ENCODE results near the gene OR5AS1.
"Not testable (repeated sequence)": the region's sequence is repeated elsewhere in the genome, so short reads cannot be mapped to it uniquely, and the experiment has no call there.

OR5AS1 gene
- 0 to 0.11 (median 0) reads per million in 9 experiments for total RNA-seq

DNA sequence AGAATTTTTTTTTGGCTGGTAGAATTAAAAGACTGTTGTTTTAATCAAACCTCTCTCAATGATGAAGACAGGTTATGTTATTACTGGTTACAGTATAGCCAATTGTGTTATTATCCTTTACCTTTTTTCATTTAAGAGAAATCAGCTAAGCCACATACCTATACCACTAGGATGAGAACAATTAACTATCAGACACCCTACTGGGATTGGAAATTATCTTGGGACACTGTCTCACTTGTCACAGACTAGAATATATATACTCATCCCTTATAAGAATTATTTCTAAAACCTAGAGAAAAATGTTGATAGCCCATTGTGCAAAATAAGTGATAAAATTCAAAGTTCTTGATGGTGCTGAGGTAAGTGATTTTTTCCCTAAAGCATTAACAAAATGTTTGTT is at the start of gene OR5AS1:
Gene OR5AS1, plus strand, starts transcription at position 301 of the 400 bp plus-strand sequence. CDS start 2,765 bp downstream, outside the sequence.
- H3K27ac Mint-ChIP-seq, result no peak within 1 kb of the TSS
- H3K36me3 Mint-ChIP-seq (ENCODE audit: insufficient read depth), result no peaks in the 10 kb centered on the region
- peaks cover 17% of the 10 kb centered on the region in 2 donors for H3K9me3 Mint-ChIP-seq
- ATAC-seq (replicated peaks) (no peak), DNase-seq (no peak)
- no peaks in the 10 kb centered on the region for H3K27me3 Mint-ChIP-seq
- H3K4me1 Mint-ChIP-seq (ENCODE audit: low read depth in 2 of 2), result no peaks in the 10 kb centered on the region
- no peak within 1 kb of the TSS for H3K4me3 Mint-ChIP-seq

DNA sequence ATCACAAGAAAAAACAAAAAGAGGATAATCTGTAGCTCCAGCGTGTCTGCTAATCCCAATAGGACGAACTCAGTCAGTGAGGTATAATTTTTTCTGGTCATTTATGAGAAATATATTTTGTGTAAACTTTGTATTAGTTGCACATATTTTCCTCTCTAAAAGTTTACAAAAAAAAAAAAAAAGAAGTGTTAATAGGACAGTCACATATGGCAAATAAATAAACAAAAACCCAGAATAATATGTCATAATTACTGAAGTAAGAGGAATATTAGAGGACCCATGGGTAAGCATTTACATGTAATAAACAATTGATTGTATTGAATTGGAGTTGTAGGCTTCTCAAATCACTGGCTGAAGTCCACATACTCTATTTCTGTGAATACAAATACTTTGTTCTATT is 32.9 kb upstream of the OR5AS1 start, which contains the start of gene OR5F1:
Gene OR5F1, minus strand, starts transcription at position 101 of the 400 bp plus-strand sequence. Its CDS starts 0 bp downstream, at position 101.
- ATAC-seq (replicated peaks) (no peak), DNase-seq (no peak)
- Mint-ChIP-seq H3K4me3 (no peak within 1 kb of the TSS), H3K27me3 (no peaks in the 10 kb centered on the region), H3K4me1 (ENCODE audit: low read depth in 2 of 2) (no peaks in the 10 kb centered on the region), H3K9me3 (peaks cover 6 to 13% of the 10 kb centered on the region in 2 donors), H3K36me3 (ENCODE audit: insufficient read depth) (no peaks in the 10 kb centered on the region), H3K27ac (no peak within 1 kb of the TSS)

- H3K4me3 Mint-ChIP-seq, result no peak overlapping the region
- no peak for ATAC-seq (replicated peaks)
- no peak overlapping the region for H3K27ac Mint-ChIP-seq
- H3K4me1 Mint-ChIP-seq (ENCODE audit: low read depth in 2 of 2), result no peaks in the 10 kb centered on the region
- peaks cover 10 to 16% of the 10 kb centered on the region in 2 donors for H3K9me3 Mint-ChIP-seq
- no peaks in the 10 kb centered on the region for H3K27me3 Mint-ChIP-seq
- DNase-seq, result no peak
- H3K36me3 Mint-ChIP-seq (ENCODE audit: insufficient read depth), result no peaks in the 10 kb centered on the region
These were observed 16.7 kb upstream of the OR5AS1 start for GRCh38 chr11:56010716-56011115.

DNA sequence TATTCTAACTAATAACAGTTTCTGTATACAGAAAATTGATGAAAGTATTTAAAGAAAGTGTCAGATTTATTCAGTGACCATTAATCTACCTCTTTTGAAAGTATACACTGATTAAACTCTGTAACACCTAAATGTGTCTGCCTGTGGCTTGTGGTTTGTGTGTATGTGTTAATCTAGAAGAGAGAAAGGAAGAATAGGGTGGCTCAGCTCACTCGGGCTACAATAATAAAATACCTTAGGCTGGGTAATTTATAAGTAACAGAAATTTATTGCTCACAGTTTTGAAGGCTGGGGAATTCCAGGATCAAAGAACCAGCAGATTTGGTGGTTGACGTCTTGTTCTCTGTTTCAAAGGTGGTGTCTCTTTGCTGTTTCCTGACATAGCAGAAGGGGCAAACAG is 13.6 kb upstream of the OR5AS1 start:
- peaks cover 13 to 16% of the 10 kb centered on the region in 2 donors for H3K9me3 Mint-ChIP-seq
- no peaks in the 10 kb centered on the region for H3K4me1 Mint-ChIP-seq (ENCODE audit: low read depth in 2 of 2)
- ATAC-seq (replicated peaks) (no peak), DNase-seq (no peak)
- no peaks in the 10 kb centered on the region for H3K27me3 Mint-ChIP-seq
- H3K36me3 Mint-ChIP-seq (ENCODE audit: insufficient read depth), result no peaks in the 10 kb centered on the region
- H3K4me3 Mint-ChIP-seq, result no peak overlapping the region
- no peak overlapping the region for H3K27ac Mint-ChIP-seq

DNA sequence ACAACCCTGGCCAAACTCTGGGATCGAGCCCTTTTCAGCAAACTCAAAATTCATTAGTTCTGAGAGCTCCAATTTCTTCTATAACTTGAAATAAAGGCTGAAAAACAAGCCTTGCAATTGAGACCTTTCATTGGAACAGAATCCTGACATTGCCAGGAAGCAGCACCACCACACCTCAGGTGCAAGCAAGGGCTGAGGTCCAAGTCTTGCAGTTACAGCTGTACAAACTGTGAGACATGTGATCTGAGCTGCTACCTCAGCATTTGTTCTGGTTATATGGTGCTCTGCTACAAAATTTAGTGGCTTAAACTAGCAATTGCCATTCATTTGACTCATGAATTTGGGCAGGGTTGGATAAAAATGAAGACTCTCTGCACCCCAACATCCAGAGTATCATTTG is 18.1 kb downstream of the OR5AS1 start:
- H3K27ac Mint-ChIP-seq, result no peak overlapping the region

GRCh38 chr11:56048480-56048879 is 21.0 kb downstream of the OR5AS1 start:
- no peak overlapping the region for H3K27ac Mint-ChIP-seq
- no peak overlapping the region for H3K4me3 Mint-ChIP-seq
- no peaks in the 10 kb centered on the region for H3K36me3 Mint-ChIP-seq (ENCODE audit: insufficient read depth)
- ATAC-seq (replicated peaks) (no peak), DNase-seq (no peak)
- H3K4me1 Mint-ChIP-seq (ENCODE audit: low read depth in 2 of 2), result no peaks in the 10 kb centered on the region
- H3K27me3 Mint-ChIP-seq, result no peaks in the 10 kb centered on the region
- peaks cover 4 to 8% of the 10 kb centered on the region in 2 donors for H3K9me3 Mint-ChIP-seq

More for the DNA sequence above, 18.1 kb downstream of the OR5AS1 start:
- no peaks in the 10 kb centered on the region for H3K27me3 Mint-ChIP-seq
- no peak overlapping the region for H3K4me3 Mint-ChIP-seq
- ATAC-seq (replicated peaks) (no peak), DNase-seq (no peak)
- H3K9me3 Mint-ChIP-seq, result peaks cover 0 to 5% of the 10 kb centered on the region in 2 donors
- H3K4me1 Mint-ChIP-seq (ENCODE audit: low read depth in 2 of 2), result no peaks in the 10 kb centered on the region
- H3K36me3 Mint-ChIP-seq (ENCODE audit: insufficient read depth), result no peaks in the 10 kb centered on the region

- DNase-seq, result no peak
- H3K36me3 Mint-ChIP-seq (ENCODE audit: insufficient read depth), result no peaks in the 10 kb centered on the region
- no peaks in the 10 kb centered on the region for H3K27me3 Mint-ChIP-seq
- H3K27ac Mint-ChIP-seq, result no peak overlapping the region
- no peaks in the 10 kb centered on the region for H3K4me1 Mint-ChIP-seq (ENCODE audit: low read depth in 2 of 2)
- H3K9me3 Mint-ChIP-seq, result peaks cover 5 to 8% of the 10 kb centered on the region in 2 donors
- H3K4me3 Mint-ChIP-seq, result no peak overlapping the region
- ATAC-seq (replicated peaks), result no peak
These were observed 22.0 kb downstream of the OR5AS1 start for GRCh38 chr11:56049487-56049886.

DNA sequence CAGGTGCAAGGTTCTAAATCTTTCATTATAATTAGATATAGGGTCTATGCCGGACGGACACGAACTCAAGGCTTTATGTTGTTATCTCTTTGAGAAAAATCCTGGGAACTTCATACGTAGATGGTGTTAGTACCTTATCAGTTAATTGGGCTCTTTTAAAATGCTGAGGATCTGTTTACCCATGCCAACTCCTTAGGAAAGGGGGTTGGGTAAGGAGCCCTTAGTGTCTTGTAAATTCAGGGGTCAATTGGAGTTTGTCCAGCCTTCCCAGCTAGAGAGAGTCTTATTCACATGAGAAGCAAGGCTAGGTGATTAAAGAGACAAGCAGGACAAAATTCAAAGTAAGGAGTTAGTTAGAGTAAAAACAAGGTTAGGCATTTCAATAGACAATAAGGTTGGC is 28.9 kb downstream of the OR5AS1 start:
- not testable (repeated sequence) for DNase-seq; H3K36me3 Mint-ChIP-seq (ENCODE audit: insufficient read depth); H3K4me1 Mint-ChIP-seq (ENCODE audit: low read depth in 2 of 2); H3K27ac Mint-ChIP-seq; H3K4me3 Mint-ChIP-seq; ATAC-seq (replicated peaks); H3K27me3 Mint-ChIP-seq
- H3K9me3 Mint-ChIP-seq, result peaks cover 21 to 23% of the 10 kb centered on the region in 2 donors

DNA sequence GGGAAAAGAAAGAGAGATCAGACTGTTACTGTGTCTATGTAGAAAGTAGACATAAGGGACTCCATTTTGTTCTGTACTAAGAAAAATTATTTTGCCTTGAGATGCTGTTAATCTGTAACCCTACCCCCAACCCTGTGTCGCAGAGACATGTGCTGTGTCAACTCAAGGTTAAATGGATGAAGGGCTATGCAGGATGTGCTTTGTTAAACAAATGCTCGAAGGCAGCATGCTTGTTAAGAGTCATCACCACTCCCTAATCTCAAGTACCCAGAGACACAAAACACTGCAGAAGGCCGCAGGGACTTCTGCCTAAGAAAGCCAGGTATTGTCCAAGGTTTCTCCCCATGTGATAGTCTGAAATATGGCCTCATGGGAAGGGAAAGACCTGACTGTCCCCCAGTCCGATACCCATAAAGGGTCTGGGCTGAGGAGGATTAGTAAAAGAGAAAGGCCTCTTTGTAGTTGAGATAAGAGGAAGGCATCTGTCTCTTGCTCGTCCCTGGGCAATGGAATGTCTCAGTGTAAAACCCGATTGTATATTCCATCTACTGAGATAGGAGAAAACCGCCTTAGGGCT is 30.3 kb downstream of the OR5AS1 start:
- not testable (repeated sequence) for ATAC-seq (replicated peaks); H3K36me3 Mint-ChIP-seq (ENCODE audit: insufficient read depth); H3K4me3 Mint-ChIP-seq; H3K27me3 Mint-ChIP-seq; DNase-seq; H3K27ac Mint-ChIP-seq; H3K4me1 Mint-ChIP-seq (ENCODE audit: low read depth in 2 of 2)
- peaks cover 15 to 17% of the 10 kb centered on the region in 2 donors for H3K9me3 Mint-ChIP-seq

DNA sequence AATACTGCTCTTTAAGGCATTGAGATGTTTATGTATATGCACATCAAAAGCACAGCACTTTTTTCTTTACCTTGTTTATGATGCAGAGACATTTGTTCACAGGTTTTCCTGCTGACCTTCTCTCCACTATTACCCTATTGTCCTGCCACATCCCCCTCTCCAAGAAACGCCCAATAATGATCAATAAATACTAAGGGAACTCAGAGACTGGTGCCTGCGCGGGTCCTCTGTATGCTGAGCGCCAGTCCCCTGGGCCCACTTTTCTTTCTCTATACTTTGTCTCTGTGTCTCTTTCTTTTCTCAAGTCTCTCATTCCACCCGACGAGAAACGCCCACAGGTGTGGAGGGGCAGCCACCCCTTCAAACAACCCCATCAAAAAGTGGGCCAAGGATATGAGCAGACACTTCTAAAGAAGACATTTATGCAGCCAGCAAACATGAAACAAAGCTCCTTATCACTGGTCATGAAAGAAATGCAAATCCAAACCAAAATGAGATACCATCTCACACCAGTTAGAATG is 30.9 kb downstream of the OR5AS1 start:
- ATAC-seq (replicated peaks), result not testable (repeated sequence)

GRCh38 chr11:56066980-56067379 is 39.5 kb downstream of the OR5AS1 start:
- Mint-ChIP-seq H3K4me3 (no peak overlapping the region), H3K36me3 (ENCODE audit: insufficient read depth) (no peaks in the 10 kb centered on the region), H3K27ac (no peak overlapping the region), H3K4me1 (ENCODE audit: low read depth in 2 of 2) (no peaks in the 10 kb centered on the region), H3K27me3 (no peaks in the 10 kb centered on the region), H3K9me3 (peaks cover 8 to 9% of the 10 kb centered on the region in 2 donors)
- DNase-seq, result no peak
- no peak for ATAC-seq (replicated peaks)

More for the DNA sequence above, 30.9 kb downstream of the OR5AS1 start:
- not testable (repeated sequence) for H3K36me3 Mint-ChIP-seq (ENCODE audit: insufficient read depth); H3K4me1 Mint-ChIP-seq (ENCODE audit: low read depth in 2 of 2); H3K27ac Mint-ChIP-seq; H3K27me3 Mint-ChIP-seq; DNase-seq; H3K4me3 Mint-ChIP-seq
- H3K9me3 Mint-ChIP-seq, result peaks cover 15 to 17% of the 10 kb centered on the region in 2 donors

Measured in effector memory CD8-positive, alpha-beta T cell (primary cell).